GM18507 (cell line): ENCODE data around the gene PPARA.

Experiments used
- DNase-seq: peaks from one replicate; pipeline ENCODE4 v3.0.0; 2011; ENCODE audit warnings: low read depth; ENCODE audit not compliant: insufficient read length; ENCODE audit errors: extremely low spot score
- FAIRE-seq: peaks from 2 replicates; lab custom pipeline; 2011; peaks lifted over from hg19 to GRCh38; lab: Jason Lieb, UNC

The PPARA gene

GRCh38 chr22:46150034-46150654 lies at the start of gene PPARA:
TSS of gene PPARA (plus strand) at chr22:46150526. CDS start at chr22:46198384, 47,858 bp downstream.
- DNase-seq, result peak; percentile 93
- FAIRE-seq, result peak; percentile 79

- DNase-seq, result no peak
- FAIRE-seq, result no peak
These were observed 48.2 kb upstream of the PPARA start for GRCh38 chr22:46102159-46102558.

GRCh38 chr22:46102752-46103151 lies 47.6 kb upstream of the PPARA start:
- no peak for DNase-seq
- no peak for FAIRE-seq

GRCh38 chr22:46103181-46103580 lies 47.1 kb upstream of the PPARA start:
- DNase-seq (no peak), FAIRE-seq (no peak)

GRCh38 chr22:46103664-46104063 lies 46.7 kb upstream of the PPARA start:
- no peak for DNase-seq
- FAIRE-seq, result no peak

GRCh38 chr22:46104170-46104880 lies 46.0 kb upstream of the PPARA start:
- no peak for FAIRE-seq
- DNase-seq, result no peak

GRCh38 chr22:46104881-46105493 lies 45.3 kb upstream of the PPARA start:
- FAIRE-seq, result no peak
- DNase-seq, result no peak

- DNase-seq (no peak), FAIRE-seq (no peak)
These were observed 44.6 kb upstream of the PPARA start for GRCh38 chr22:46105494-46106278.

- FAIRE-seq (no peak), DNase-seq (no peak)
These were observed 43.9 kb upstream of the PPARA start for GRCh38 chr22:46106279-46107022.

GRCh38 chr22:46107089-46107664 lies 43.1 kb upstream of the PPARA start:
- DNase-seq (no peak), FAIRE-seq (no peak)

GRCh38 chr22:46107753-46108563 lies 42.4 kb upstream of the PPARA start:
- FAIRE-seq (no peak), DNase-seq (no peak)

GRCh38 chr22:46108564-46109473 lies 41.5 kb upstream of the PPARA start:
- DNase-seq (no peak), FAIRE-seq (no peak)

- FAIRE-seq, result no peak
- no peak for DNase-seq
These were observed 40.8 kb upstream of the PPARA start for GRCh38 chr22:46109474-46110003.

GRCh38 chr22:46110215-46110614 lies 40.1 kb upstream of the PPARA start:
- FAIRE-seq, result no peak
- no peak for DNase-seq

- no peak for DNase-seq
These were observed 38.5 kb upstream of the PPARA start for GRCh38 chr22:46111645-46112306.

GRCh38 chr22:46112405-46112804 lies 37.9 kb upstream of the PPARA start:
- DNase-seq (no peak), FAIRE-seq (no peak)

More at GRCh38 chr22:46111645-46112306, 38.5 kb upstream of the PPARA start:
- no peak for FAIRE-seq
